ENCODE results near the gene CCDC170. TPM values are rescaled to one million over a fixed set of nuclear protein-coding genes. Genes with fewer than 3 reads are reported as not detected.

Gene CCDC170
- total and polyA plus RNA-seq, 2 of the 8 experiments (the other 6 are each of a cell fraction or from before 2014, with no cell fraction given): 0.06 to 0.09 TPM

- TF ChIP-seq SP4 (IDR thresholded peaks at IDR 0.05; ENCODE audit: low read length): no peak
- TF ChIP-seq BCL11A (IDR thresholded peaks at IDR 0.05; ENCODE audit: low read depth in 2 of 2, low read length in 2 of 2): no peak
- no peak for TF ChIP-seq MAX (IDR thresholded peaks at IDR 0.05)
Measured at GRCh38 chr6:151576633-151577032, 82.8 kb downstream of the CCDC170 start (continued).
